ENCODE data around the gene PLCB1.

Gene PLCB1

GRCh38 chr20:8355453-8355852, 223.4 kb downstream of the PLCB1 start:
- no peaks in the 10 kb centered on the region for H3K36me3 ChIP-seq (ENCODE audit: control insufficient read depth, insufficient read depth, low read length)
- H3K4me1 ChIP-seq (ENCODE audit: control insufficient read depth, insufficient read depth, low read length, poor library complexity, severe bottlenecking), result no peaks in the 10 kb centered on the region
- WGBS, 2 experiments (ENCODE audit: insufficient coverage in 2 of 2), result no CpG with 5 or more reads among the region's 3 CpGs
- no peak overlapping the region for H3K4me3 ChIP-seq (ENCODE audit: extremely low read depth, insufficient read depth, low read length, poor library complexity, severe bottlenecking)
- no peak overlapping the region for H3K27ac ChIP-seq (ENCODE audit: low read depth, low read length, severe bottlenecking)
- no peaks in the 10 kb centered on the region for H3K9me3 ChIP-seq (ENCODE audit: control insufficient read depth, low read length)

GRCh38 chr20:8356806-8357205, 224.7 kb downstream of the PLCB1 start:
- no peaks in the 10 kb centered on the region for H3K9me3 ChIP-seq (ENCODE audit: control insufficient read depth, low read length)
- no peak overlapping the region for H3K4me3 ChIP-seq (ENCODE audit: extremely low read depth, insufficient read depth, low read length, poor library complexity, severe bottlenecking)
- H3K36me3 ChIP-seq (ENCODE audit: control insufficient read depth, insufficient read depth, low read length), result no peaks in the 10 kb centered on the region
- no peak overlapping the region for H3K27ac ChIP-seq (ENCODE audit: low read depth, low read length, severe bottlenecking)
- 100% methylated on average over 1 of the region's 2 CpGs; no CpG with 5 or more reads in 1 of the 2 experiments for WGBS, 2 experiments (ENCODE audit: insufficient coverage in 2 of 2)
- H3K4me1 ChIP-seq (ENCODE audit: control insufficient read depth, insufficient read depth, low read length, poor library complexity, severe bottlenecking), result no peaks in the 10 kb centered on the region

GRCh38 chr20:8357703-8358102, 225.6 kb downstream of the PLCB1 start:
- Histone ChIP-seq H3K4me3 (ENCODE audit: extremely low read depth, insufficient read depth, low read length, poor library complexity, severe bottlenecking) (no peak overlapping the region), H3K9me3 (ENCODE audit: control insufficient read depth, low read length) (no peaks in the 10 kb centered on the region), H3K4me1 (ENCODE audit: control insufficient read depth, insufficient read depth, low read length, poor library complexity, severe bottlenecking) (no peaks in the 10 kb centered on the region), H3K36me3 (ENCODE audit: control insufficient read depth, insufficient read depth, low read length) (no peaks in the 10 kb centered on the region), H3K27ac (ENCODE audit: low read depth, low read length, severe bottlenecking) (no peak overlapping the region)
- WGBS, 2 experiments (ENCODE audit: insufficient coverage in 2 of 2), result 89 to 90% methylated on average over 1 of the region's 2 CpGs

- 42 to 43% methylated on average over 1 to 2 of the region's 2 CpGs for WGBS, 2 experiments (ENCODE audit: insufficient coverage in 2 of 2)
- Histone ChIP-seq H3K4me3 (ENCODE audit: extremely low read depth, insufficient read depth, low read length, poor library complexity, severe bottlenecking) (no peak overlapping the region), H3K4me1 (ENCODE audit: control insufficient read depth, insufficient read depth, low read length, poor library complexity, severe bottlenecking) (no peaks in the 10 kb centered on the region), H3K9me3 (ENCODE audit: control insufficient read depth, low read length) (no peaks in the 10 kb centered on the region), H3K27ac (ENCODE audit: low read depth, low read length, severe bottlenecking) (no peak overlapping the region), H3K36me3 (ENCODE audit: control insufficient read depth, insufficient read depth, low read length) (no peaks in the 10 kb centered on the region)
These were observed 228.0 kb downstream of the PLCB1 start for GRCh38 chr20:8360035-8360434.

- WGBS, 2 experiments (ENCODE audit: insufficient coverage in 2 of 2), result 67 to 79% methylated on average over 4 to 5 of the region's 5 CpGs
- H3K4me1 ChIP-seq (ENCODE audit: control insufficient read depth, insufficient read depth, low read length, poor library complexity, severe bottlenecking), result no peaks in the 10 kb centered on the region
- no peaks in the 10 kb centered on the region for H3K36me3 ChIP-seq (ENCODE audit: control insufficient read depth, insufficient read depth, low read length)
- no peak overlapping the region for H3K4me3 ChIP-seq (ENCODE audit: extremely low read depth, insufficient read depth, low read length, poor library complexity, severe bottlenecking)
- H3K27ac ChIP-seq (ENCODE audit: low read depth, low read length, severe bottlenecking), result no peak overlapping the region
- H3K9me3 ChIP-seq (ENCODE audit: control insufficient read depth, low read length), result no peaks in the 10 kb centered on the region
These were observed 229.1 kb downstream of the PLCB1 start for GRCh38 chr20:8361006-8361652.

- Histone ChIP-seq H3K9me3 (ENCODE audit: control insufficient read depth, low read length) (no peaks in the 10 kb centered on the region), H3K4me1 (ENCODE audit: control insufficient read depth, insufficient read depth, low read length, poor library complexity, severe bottlenecking) (no peaks in the 10 kb centered on the region), H3K27ac (ENCODE audit: low read depth, low read length, severe bottlenecking) (no peak overlapping the region), H3K36me3 (ENCODE audit: control insufficient read depth, insufficient read depth, low read length) (no peaks in the 10 kb centered on the region), H3K4me3 (ENCODE audit: extremely low read depth, insufficient read depth, low read length, poor library complexity, severe bottlenecking) (no peak overlapping the region)
These were observed 229.7 kb downstream of the PLCB1 start for GRCh38 chr20:8361779-8362178.

- Histone ChIP-seq H3K4me1 (ENCODE audit: control insufficient read depth, insufficient read depth, low read length, poor library complexity, severe bottlenecking) (no peaks in the 10 kb centered on the region), H3K4me3 (ENCODE audit: extremely low read depth, insufficient read depth, low read length, poor library complexity, severe bottlenecking) (no peak overlapping the region), H3K36me3 (ENCODE audit: control insufficient read depth, insufficient read depth, low read length) (no peaks in the 10 kb centered on the region), H3K9me3 (ENCODE audit: control insufficient read depth, low read length) (no peaks in the 10 kb centered on the region), H3K27ac (ENCODE audit: low read depth, low read length, severe bottlenecking) (no peak overlapping the region)
- no CpG with 5 or more reads among the region's 3 CpGs for WGBS, 2 experiments (ENCODE audit: insufficient coverage in 2 of 2)
These were observed 230.4 kb downstream of the PLCB1 start for GRCh38 chr20:8362457-8362856.

GRCh38 chr20:8363970-8364733, 232.1 kb downstream of the PLCB1 start:
- H3K4me1 ChIP-seq (ENCODE audit: control insufficient read depth, insufficient read depth, low read length, poor library complexity, severe bottlenecking), result no peaks in the 10 kb centered on the region
- WGBS, 2 experiments (ENCODE audit: insufficient coverage in 2 of 2), result 100% methylated on average over 1 to 5 of the region's 8 CpGs
- H3K4me3 ChIP-seq (ENCODE audit: extremely low read depth, insufficient read depth, low read length, poor library complexity, severe bottlenecking), result no peak overlapping the region
- H3K36me3 ChIP-seq (ENCODE audit: control insufficient read depth, insufficient read depth, low read length), result no peaks in the 10 kb centered on the region
- no peaks in the 10 kb centered on the region for H3K9me3 ChIP-seq (ENCODE audit: control insufficient read depth, low read length)
- H3K27ac ChIP-seq (ENCODE audit: low read depth, low read length, severe bottlenecking), result no peak overlapping the region

- no CpG with 5 or more reads among the region's 1 CpG for WGBS, 2 experiments (ENCODE audit: insufficient coverage in 2 of 2)
- H3K9me3 ChIP-seq (ENCODE audit: control insufficient read depth, low read length), result no peaks in the 10 kb centered on the region
These were observed 232.6 kb downstream of the PLCB1 start for GRCh38 chr20:8364734-8365078.

GRCh38 chr20:8365634-8366033, 233.6 kb downstream of the PLCB1 start:
- Histone ChIP-seq H3K4me1 (ENCODE audit: control insufficient read depth, insufficient read depth, low read length, poor library complexity, severe bottlenecking) (no peaks in the 10 kb centered on the region), H3K9me3 (ENCODE audit: control insufficient read depth, low read length) (no peaks in the 10 kb centered on the region), H3K4me3 (ENCODE audit: extremely low read depth, insufficient read depth, low read length, poor library complexity, severe bottlenecking) (no peak overlapping the region), H3K27ac (ENCODE audit: low read depth, low read length, severe bottlenecking) (no peak overlapping the region), H3K36me3 (ENCODE audit: control insufficient read depth, insufficient read depth, low read length) (no peaks in the 10 kb centered on the region)

More at GRCh38 chr20:8364734-8365078, 232.6 kb downstream of the PLCB1 start:
- Histone ChIP-seq H3K4me3 (ENCODE audit: extremely low read depth, insufficient read depth, low read length, poor library complexity, severe bottlenecking) (no peak overlapping the region), H3K27ac (ENCODE audit: low read depth, low read length, severe bottlenecking) (no peak overlapping the region), H3K36me3 (ENCODE audit: control insufficient read depth, insufficient read depth, low read length) (no peaks in the 10 kb centered on the region), H3K4me1 (ENCODE audit: control insufficient read depth, insufficient read depth, low read length, poor library complexity, severe bottlenecking) (no peaks in the 10 kb centered on the region)

- Histone ChIP-seq H3K9me3 (ENCODE audit: control insufficient read depth, low read length) (no peaks in the 10 kb centered on the region), H3K27ac (ENCODE audit: low read depth, low read length, severe bottlenecking) (no peak overlapping the region), H3K4me3 (ENCODE audit: extremely low read depth, insufficient read depth, low read length, poor library complexity, severe bottlenecking) (no peak overlapping the region), H3K36me3 (ENCODE audit: control insufficient read depth, insufficient read depth, low read length) (no peaks in the 10 kb centered on the region), H3K4me1 (ENCODE audit: control insufficient read depth, insufficient read depth, low read length, poor library complexity, severe bottlenecking) (no peaks in the 10 kb centered on the region)
- 100% methylated on average over 1 of the region's 5 CpGs; no CpG with 5 or more reads in 1 of the 2 experiments for WGBS, 2 experiments (ENCODE audit: insufficient coverage in 2 of 2)
These were observed 234.3 kb downstream of the PLCB1 start for GRCh38 chr20:8366303-8366923.
